ENCODE measurements around the gene RFX8.

Gene RFX8

GRCh38 chr2:101383016-101383541, 91.8 kb downstream of the RFX8 start:
- no peak for TF ChIP-seq CTCF (IDR thresholded peaks at IDR 0.05; ENCODE audit: insufficient read depth, low read depth, low read length, missing control alignments)
- no peak overlapping the region for H3K4me3 ChIP-seq (ENCODE audit: low read length)
- no peak for DNase-seq (ENCODE audit: low read depth)

GRCh38 chr2:101382442-101382841, 92.5 kb downstream of the RFX8 start:
- DNase-seq (ENCODE audit: low read depth): no peak

GRCh38 chr2:101380376-101380775, 94.5 kb downstream of the RFX8 start:
- no peak overlapping the region for H3K4me3 ChIP-seq (ENCODE audit: low read length)
- TF ChIP-seq CTCF (IDR thresholded peaks at IDR 0.05; ENCODE audit: insufficient read depth, low read depth, low read length, missing control alignments): no peak
- peak; percentile 95 for DNase-seq (ENCODE audit: low read depth)

More at GRCh38 chr2:101382442-101382841, 92.5 kb downstream of the RFX8 start:
- H3K4me3 ChIP-seq (ENCODE audit: low read length): no peak overlapping the region
- no peak for TF ChIP-seq CTCF (IDR thresholded peaks at IDR 0.05; ENCODE audit: insufficient read depth, low read depth, low read length, missing control alignments)

GRCh38 chr2:101379091-101379490, 95.8 kb downstream of the RFX8 start:
- H3K4me3 ChIP-seq (ENCODE audit: low read length): no peak overlapping the region
- TF ChIP-seq CTCF (IDR thresholded peaks at IDR 0.05; ENCODE audit: insufficient read depth, low read depth, low read length, missing control alignments): no peak
- no peak for DNase-seq (ENCODE audit: low read depth)

GRCh38 chr2:101375653-101376052, 99.3 kb downstream of the RFX8 start:
- TF ChIP-seq CTCF (IDR thresholded peaks at IDR 0.05; ENCODE audit: insufficient read depth, low read depth, low read length, missing control alignments): no peak
- no peak for DNase-seq (ENCODE audit: low read depth)
- no peak overlapping the region for H3K4me3 ChIP-seq (ENCODE audit: low read length)

GRCh38 chr2:101374821-101375561, 99.9 kb downstream of the RFX8 start:
- TF ChIP-seq CTCF (IDR thresholded peaks at IDR 0.05; ENCODE audit: insufficient read depth, low read depth, low read length, missing control alignments): no peak
- H3K4me3 ChIP-seq (ENCODE audit: low read length): no peak overlapping the region
- DNase-seq (ENCODE audit: low read depth): no peak

GRCh38 chr2:101372792-101373191, 102.1 kb downstream of the RFX8 start:
- no peak overlapping the region for H3K4me3 ChIP-seq (ENCODE audit: low read length)
- no peak for DNase-seq (ENCODE audit: low read depth)
- no peak for TF ChIP-seq CTCF (IDR thresholded peaks at IDR 0.05; ENCODE audit: insufficient read depth, low read depth, low read length, missing control alignments)

All from epithelial cell of esophagus (primary cell).